WERI-Rb-1 (cell line): Measurements from ENCODE around the gene FXYD2.

Experiments used
- DNase-seq: peaks from one replicate; pipeline ENCODE4 v3.0.0-alpha.2; 2020
- H3K27ac ChIP-seq: fragments of 250-450 bp; sonication (Bioruptor Pico); 2 replicates; pipeline ENCODE4 v1.5.1; 2020; ENCODE audit warnings: mild to moderate bottlenecking, moderate library complexity
- H3K27me3 ChIP-seq: fragments of 250-450 bp; sonication (Bioruptor Pico); 2 replicates; pipeline ENCODE4 v1.5.1; 2021; ENCODE audit warnings: mild to moderate bottlenecking, low read depth, moderate library complexity; ENCODE audit not compliant: insufficient read depth, severe bottlenecking
- H3K36me3 ChIP-seq: fragments of 250-450 bp; sonication (Bioruptor Pico); 2 replicates; pipeline ENCODE4 v1.5.1; 2020; ENCODE audit warnings: mild to moderate bottlenecking, moderate library complexity
- H3K4me3 ChIP-seq: 2 replicates; pipeline ENCODE4 v1.5.1; 2011; ENCODE audit warnings: low read depth, mild to moderate bottlenecking, control low read depth, low read length
- H3K9me3 ChIP-seq: fragments of 250-450 bp; sonication (Bioruptor Pico); 2 replicates; pipeline ENCODE4 v1.5.1; 2021; ENCODE audit warnings: mild to moderate bottlenecking, moderate library complexity; ENCODE audit not compliant: severe bottlenecking
- CTCF ChIP-seq: IDR thresholded peaks from 2 replicates; pipeline ENCODE4 v1.5.1; 2011; ENCODE audit warnings: low read depth, mild to moderate bottlenecking, control low read depth, inconsistent platforms, low read length

The FXYD2 gene

GRCh38 chr11:117823294-117823945, 1.1 kb downstream of the FXYD2 start:
- Histone ChIP-seq H3K36me3 (no peaks in the 10 kb centered on the region), H3K4me3 (no peak overlapping the region), H3K27ac (peak overlapping the region; percentile 89), H3K27me3 (no peaks in the 10 kb centered on the region), H3K9me3 (no peaks in the 10 kb centered on the region)
- no peak for DNase-seq
- TF ChIP-seq CTCF, result peak; percentile 36; the same call in 1 of the 2 replicates

GRCh38 chr11:117822074-117823033, 2.2 kb downstream of the FXYD2 start:
- Histone ChIP-seq H3K9me3 (no peaks in the 10 kb centered on the region), H3K4me3 (no peak overlapping the region), H3K27ac (peak overlapping the region; percentile 89), H3K36me3 (no peaks in the 10 kb centered on the region), H3K27me3 (no peaks in the 10 kb centered on the region)
- DNase-seq, result peak; percentile 75
- TF ChIP-seq CTCF, result peak; percentile 89

GRCh38 chr11:117821431-117821830, 3.1 kb downstream of the FXYD2 start:
- Histone ChIP-seq H3K9me3 (no peaks in the 10 kb centered on the region), H3K27ac (no peak overlapping the region), H3K36me3 (no peaks in the 10 kb centered on the region), H3K4me3 (no peak overlapping the region), H3K27me3 (no peaks in the 10 kb centered on the region)
- no peak for DNase-seq
- TF ChIP-seq CTCF, result no peak

- no peaks in the 10 kb centered on the region for H3K9me3 ChIP-seq
- H3K36me3 ChIP-seq, result no peaks in the 10 kb centered on the region
- no peak for DNase-seq
- H3K27ac ChIP-seq, result no peak overlapping the region
- H3K27me3 ChIP-seq, result no peaks in the 10 kb centered on the region
- no peak overlapping the region for H3K4me3 ChIP-seq
- no peak for TF ChIP-seq CTCF
Measured at GRCh38 chr11:117820516-117820915, 4.0 kb downstream of the FXYD2 start.

- no peak overlapping the region for H3K4me3 ChIP-seq
- no peak for TF ChIP-seq CTCF
- DNase-seq, result no peak
- H3K9me3 ChIP-seq, result no peaks in the 10 kb centered on the region
- no peaks in the 10 kb centered on the region for H3K27me3 ChIP-seq
- no peaks in the 10 kb centered on the region for H3K36me3 ChIP-seq
- no peak overlapping the region for H3K27ac ChIP-seq
Measured at GRCh38 chr11:117820071-117820470, 4.5 kb downstream of the FXYD2 start.
